ENCODE results near the gene CLEC19A.

The CLEC19A gene

GRCh38 chr16:19299565-19299964 is 14.0 kb downstream of the CLEC19A start:
- H3K27ac ChIP-seq (ENCODE audit: low read depth, low read length) = no peak overlapping the region
- H3K23ac ChIP-seq (ENCODE audit: low read length) = no peak overlapping the region
- H3K79me2 ChIP-seq (ENCODE audit: control insufficient read depth, insufficient read depth, low read length, poor library complexity) = no peaks in the 10 kb centered on the region
- H3K4me1 ChIP-seq (ENCODE audit: control insufficient read depth in 1 of 2, insufficient read depth in 2 of 2, low read length in 2 of 2) = no peaks in the 10 kb centered on the region
- no peaks in the 10 kb centered on the region for H3K27me3 ChIP-seq (ENCODE audit: insufficient read depth, low read length)
- no peak overlapping the region for H3K9ac ChIP-seq (ENCODE audit: low read length)
- H2BK12ac ChIP-seq (ENCODE audit: low read length) = no peak overlapping the region
- H3K4me3 ChIP-seq (ENCODE audit: low read depth, low read length) = no peak overlapping the region
- no peak overlapping the region for H3K4ac ChIP-seq (ENCODE audit: low read depth, low read length)
- WGBS (ENCODE audit: extremely low coverage, insufficient coverage, insufficient read length) = no CpG with 5 or more reads among the region's 2 CpGs
- no peaks in the 10 kb centered on the region for H3K9me3 ChIP-seq (ENCODE audit: insufficient read depth, low read depth, low read length)
- no peak overlapping the region for H2BK120ac ChIP-seq (ENCODE audit: insufficient read depth, low read length, poor library complexity)
- H3K79me1 ChIP-seq (ENCODE audit: low read length) = no peaks in the 10 kb centered on the region
- H4K12ac ChIP-seq (ENCODE audit: low read depth, low read length) = no peak overlapping the region
- no peak overlapping the region for H3K14ac ChIP-seq (ENCODE audit: low read length)
- no peak for DNase-seq
- H4K8ac ChIP-seq (ENCODE audit: low read depth, low read length) = no peak overlapping the region
- no peak overlapping the region for H4K91ac ChIP-seq (ENCODE audit: low read depth, low read length)
- H3K18ac ChIP-seq (ENCODE audit: low read length) = no peak overlapping the region
- no peaks in the 10 kb centered on the region for H3K36me3 ChIP-seq (ENCODE audit: control insufficient read depth in 1 of 2, insufficient read depth in 2 of 2, low read length in 2 of 2)
- H2AFZ ChIP-seq (ENCODE audit: insufficient read depth, low read length, poor library complexity) = no peak overlapping the region
- H3K4me2 ChIP-seq (ENCODE audit: low read length) = no peak overlapping the region
- no peak overlapping the region for H2AK5ac ChIP-seq (ENCODE audit: low read length)
- H2BK5ac ChIP-seq (ENCODE audit: low read depth, low read length, poor library complexity) = no peak overlapping the region

DNA sequence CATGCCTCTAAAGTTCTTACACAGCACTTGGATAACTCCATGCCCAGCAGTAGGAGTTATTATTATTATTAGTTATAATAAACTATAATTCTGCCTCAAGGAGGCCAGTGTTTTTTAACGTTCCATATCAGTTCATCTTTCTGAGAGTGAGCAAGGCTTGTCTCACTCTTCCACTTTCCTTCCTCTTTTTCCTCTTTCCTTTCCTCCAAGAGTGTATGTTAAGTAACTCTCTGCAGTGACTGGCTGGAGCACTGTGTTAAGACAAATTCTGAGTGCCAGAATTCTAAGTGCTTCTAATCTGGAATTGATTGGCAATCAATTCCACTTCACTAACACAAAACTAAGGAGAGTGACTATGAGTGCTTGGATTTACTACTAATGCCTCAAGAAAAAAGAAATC is 16.4 kb downstream of the CLEC19A start:
- WGBS (ENCODE audit: extremely low coverage, insufficient coverage, insufficient read length) = no CpG with 5 or more reads among the region's 1 CpG
- Histone ChIP-seq H3K4me1 (ENCODE audit: control insufficient read depth in 1 of 2, insufficient read depth in 2 of 2, low read length in 2 of 2) (no peaks in the 10 kb centered on the region), H3K27me3 (ENCODE audit: insufficient read depth, low read length) (no peaks in the 10 kb centered on the region)

GRCh38 chr16:19304750-19305149 is 19.2 kb downstream of the CLEC19A start:
- H4K8ac ChIP-seq (ENCODE audit: low read depth, low read length) = no peak overlapping the region
- no CpG with 5 or more reads among the region's 2 CpGs for WGBS (ENCODE audit: extremely low coverage, insufficient coverage, insufficient read length)
- no peak overlapping the region for H3K14ac ChIP-seq (ENCODE audit: low read length)
- H2AFZ ChIP-seq (ENCODE audit: insufficient read depth, low read length, poor library complexity) = no peak overlapping the region
- no peak overlapping the region for H2BK5ac ChIP-seq (ENCODE audit: low read depth, low read length, poor library complexity)
- H3K4me3 ChIP-seq (ENCODE audit: low read depth, low read length) = no peak overlapping the region
- H3K4ac ChIP-seq (ENCODE audit: low read depth, low read length) = no peak overlapping the region
- H3K27me3 ChIP-seq (ENCODE audit: insufficient read depth, low read length) = no peaks in the 10 kb centered on the region
- peak; percentile 46 to 74 for DNase-seq
- no peaks in the 10 kb centered on the region for H3K4me1 ChIP-seq (ENCODE audit: control insufficient read depth in 1 of 2, insufficient read depth in 2 of 2, low read length in 2 of 2)
- no peak overlapping the region for H3K23ac ChIP-seq (ENCODE audit: low read length)
- H3K9ac ChIP-seq (ENCODE audit: low read length) = no peak overlapping the region
- no peak overlapping the region for H3K4me2 ChIP-seq (ENCODE audit: low read length)
- no peaks in the 10 kb centered on the region for H3K79me2 ChIP-seq (ENCODE audit: control insufficient read depth, insufficient read depth, low read length, poor library complexity)
- no peaks in the 10 kb centered on the region for H3K9me3 ChIP-seq (ENCODE audit: insufficient read depth, low read depth, low read length)
- no peaks in the 10 kb centered on the region for H3K79me1 ChIP-seq (ENCODE audit: low read length)
- H3K18ac ChIP-seq (ENCODE audit: low read length) = no peak overlapping the region
- no peak overlapping the region for H2BK12ac ChIP-seq (ENCODE audit: low read length)
- no peak overlapping the region for H2BK120ac ChIP-seq (ENCODE audit: insufficient read depth, low read length, poor library complexity)
- no peak overlapping the region for H4K91ac ChIP-seq (ENCODE audit: low read depth, low read length)
- H4K12ac ChIP-seq (ENCODE audit: low read depth, low read length) = no peak overlapping the region
- no peak overlapping the region for H2AK5ac ChIP-seq (ENCODE audit: low read length)
- no peaks in the 10 kb centered on the region for H3K36me3 ChIP-seq (ENCODE audit: control insufficient read depth in 1 of 2, insufficient read depth in 2 of 2, low read length in 2 of 2)
- no peak overlapping the region for H3K27ac ChIP-seq (ENCODE audit: low read depth, low read length)

More for the DNA sequence above, 16.4 kb downstream of the CLEC19A start:
- H3K79me1 ChIP-seq (ENCODE audit: low read length) = no peaks in the 10 kb centered on the region
- H3K14ac ChIP-seq (ENCODE audit: low read length) = no peak overlapping the region
- H2BK12ac ChIP-seq (ENCODE audit: low read length) = no peak overlapping the region
- H4K91ac ChIP-seq (ENCODE audit: low read depth, low read length) = no peak overlapping the region
- H3K9ac ChIP-seq (ENCODE audit: low read length) = no peak overlapping the region
- H2AFZ ChIP-seq (ENCODE audit: insufficient read depth, low read length, poor library complexity) = no peak overlapping the region
- no peak overlapping the region for H2BK5ac ChIP-seq (ENCODE audit: low read depth, low read length, poor library complexity)
- H2AK5ac ChIP-seq (ENCODE audit: low read length) = no peak overlapping the region
- H3K4me3 ChIP-seq (ENCODE audit: low read depth, low read length) = no peak overlapping the region
- no peaks in the 10 kb centered on the region for H3K36me3 ChIP-seq (ENCODE audit: control insufficient read depth in 1 of 2, insufficient read depth in 2 of 2, low read length in 2 of 2)
- no peaks in the 10 kb centered on the region for H3K79me2 ChIP-seq (ENCODE audit: control insufficient read depth, insufficient read depth, low read length, poor library complexity)
- H2BK120ac ChIP-seq (ENCODE audit: insufficient read depth, low read length, poor library complexity) = no peak overlapping the region
- no peak overlapping the region for H3K23ac ChIP-seq (ENCODE audit: low read length)
- H4K12ac ChIP-seq (ENCODE audit: low read depth, low read length) = no peak overlapping the region
- H3K4me2 ChIP-seq (ENCODE audit: low read length) = no peak overlapping the region
- no peak overlapping the region for H3K27ac ChIP-seq (ENCODE audit: low read depth, low read length)
- H4K8ac ChIP-seq (ENCODE audit: low read depth, low read length) = no peak overlapping the region
- no peaks in the 10 kb centered on the region for H3K9me3 ChIP-seq (ENCODE audit: insufficient read depth, low read depth, low read length)
- no peak overlapping the region for H3K18ac ChIP-seq (ENCODE audit: low read length)
- no peak for DNase-seq
- H3K4ac ChIP-seq (ENCODE audit: low read depth, low read length) = no peak overlapping the region

- H3K18ac ChIP-seq (ENCODE audit: low read length) = no peak overlapping the region
- no peak overlapping the region for H2AK5ac ChIP-seq (ENCODE audit: low read length)
- no peaks in the 10 kb centered on the region for H3K27me3 ChIP-seq (ENCODE audit: insufficient read depth, low read length)
- WGBS (ENCODE audit: extremely low coverage, insufficient coverage, insufficient read length) = no CpG with 5 or more reads among the region's 2 CpGs
- no peak overlapping the region for H4K12ac ChIP-seq (ENCODE audit: low read depth, low read length)
- no peak overlapping the region for H2BK12ac ChIP-seq (ENCODE audit: low read length)
- H2BK5ac ChIP-seq (ENCODE audit: low read depth, low read length, poor library complexity) = no peak overlapping the region
- H4K91ac ChIP-seq (ENCODE audit: low read depth, low read length) = no peak overlapping the region
- H3K79me2 ChIP-seq (ENCODE audit: control insufficient read depth, insufficient read depth, low read length, poor library complexity) = no peaks in the 10 kb centered on the region
- no peak overlapping the region for H3K9ac ChIP-seq (ENCODE audit: low read length)
- no peaks in the 10 kb centered on the region for H3K36me3 ChIP-seq (ENCODE audit: control insufficient read depth in 1 of 2, insufficient read depth in 2 of 2, low read length in 2 of 2)
- H3K14ac ChIP-seq (ENCODE audit: low read length) = no peak overlapping the region
- no peak overlapping the region for H4K8ac ChIP-seq (ENCODE audit: low read depth, low read length)
- no peaks in the 10 kb centered on the region for H3K79me1 ChIP-seq (ENCODE audit: low read length)
- no peak overlapping the region for H3K4me3 ChIP-seq (ENCODE audit: low read depth, low read length)
- no peak overlapping the region for H3K27ac ChIP-seq (ENCODE audit: low read depth, low read length)
- peak in 1 of 2 donors; percentile 33 for DNase-seq
- H2AFZ ChIP-seq (ENCODE audit: insufficient read depth, low read length, poor library complexity) = no peak overlapping the region
- no peak overlapping the region for H3K4me2 ChIP-seq (ENCODE audit: low read length)
- H2BK120ac ChIP-seq (ENCODE audit: insufficient read depth, low read length, poor library complexity) = no peak overlapping the region
- no peak overlapping the region for H3K4ac ChIP-seq (ENCODE audit: low read depth, low read length)
- no peaks in the 10 kb centered on the region for H3K9me3 ChIP-seq (ENCODE audit: insufficient read depth, low read depth, low read length)
- H3K23ac ChIP-seq (ENCODE audit: low read length) = no peak overlapping the region
- H3K4me1 ChIP-seq (ENCODE audit: control insufficient read depth in 1 of 2, insufficient read depth in 2 of 2, low read length in 2 of 2) = no peaks in the 10 kb centered on the region
Measured at GRCh38 chr16:19305443-19305842, 19.9 kb downstream of the CLEC19A start.
